Measurements from ENCODE around the gene BMF.
A peak's percentile ranks its signal among the peaks of the same experiment; 100 is the strongest.

DNA sequence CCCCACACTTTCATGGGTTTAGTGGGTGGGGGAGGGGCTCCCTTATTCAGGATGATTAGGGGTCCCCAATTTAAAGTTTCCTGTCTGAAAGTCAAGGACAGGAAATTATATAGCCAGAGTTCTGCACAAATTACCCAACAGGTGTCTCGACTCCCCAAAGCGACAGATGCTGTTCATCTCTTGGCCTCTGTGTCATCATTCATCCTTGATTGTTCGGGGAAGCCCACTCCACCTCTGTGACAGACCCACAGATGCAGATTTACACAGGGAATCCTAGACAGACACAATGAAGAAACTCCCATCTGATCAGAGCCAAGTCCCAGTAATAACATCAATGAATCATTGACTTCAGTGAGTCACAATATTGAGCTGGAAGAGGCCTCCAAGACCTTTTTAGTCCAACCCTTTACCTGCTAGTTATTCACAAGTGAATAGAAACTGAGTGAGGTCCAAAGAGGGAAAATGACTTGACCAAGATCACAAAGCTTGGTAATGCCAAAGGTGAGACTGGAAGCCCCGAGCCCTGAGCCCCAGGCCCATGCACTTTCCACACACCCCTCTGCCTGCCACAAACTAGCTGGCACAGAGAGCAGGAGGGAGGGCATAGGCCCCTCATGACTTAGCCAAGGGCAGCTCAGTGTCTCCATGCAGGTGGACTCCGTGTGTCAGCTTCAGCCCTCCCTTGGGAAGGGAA lies 61.8 kb downstream of the BMF start:
- TF ChIP-seq EZH2phosphoT487 (IDR thresholded peaks at IDR 0.05; ENCODE audit: borderline replicate concordance, low read depth, low read length) = no peak
- TF ChIP-seq, protein P1, sequence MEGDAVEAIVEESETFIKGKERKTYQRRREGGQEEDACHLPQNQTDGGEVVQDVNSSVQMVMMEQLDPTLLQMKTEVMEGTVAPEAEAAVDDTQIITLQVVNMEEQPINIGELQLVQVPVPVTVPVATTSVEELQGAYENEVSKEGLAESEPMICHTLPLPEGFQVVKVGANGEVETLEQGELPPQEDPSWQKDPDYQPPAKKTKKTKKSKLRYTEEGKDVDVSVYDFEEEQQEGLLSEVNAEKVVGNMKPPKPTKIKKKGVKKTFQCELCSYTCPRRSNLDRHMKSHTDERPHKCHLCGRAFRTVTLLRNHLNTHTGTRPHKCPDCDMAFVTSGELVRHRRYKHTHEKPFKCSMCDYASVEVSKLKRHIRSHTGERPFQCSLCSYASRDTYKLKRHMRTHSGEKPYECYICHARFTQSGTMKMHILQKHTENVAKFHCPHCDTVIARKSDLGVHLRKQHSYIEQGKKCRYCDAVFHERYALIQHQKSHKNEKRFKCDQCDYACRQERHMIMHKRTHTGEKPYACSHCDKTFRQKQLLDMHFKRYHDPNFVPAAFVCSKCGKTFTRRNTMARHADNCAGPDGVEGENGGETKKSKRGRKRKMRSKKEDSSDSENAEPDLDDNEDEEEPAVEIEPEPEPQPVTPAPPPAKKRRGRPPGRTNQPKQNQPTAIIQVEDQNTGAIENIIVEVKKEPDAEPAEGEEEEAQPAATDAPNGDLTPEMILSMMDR (conservative IDR thresholded peaks at IDR 0.05; ENCODE audit: low read length) = 0 out of 2 replicates have a peak, but pooled peaks have one; percentile 13
